Panc1 (cell line): ENCODE measurements around the gene DDX46.

Experiments used
- POLR2AphosphoS5 ChIP-seq: IDR thresholded peaks from 2 replicates; pipeline ENCODE4 v1.6.1; 2012; ENCODE audit warnings: mild to moderate bottlenecking, low read depth, low read length, moderate library complexity
- TCF7L2 ChIP-seq: IDR thresholded peaks from 2 replicates; pipeline ENCODE4 v1.6.1; 2011; ENCODE audit warnings: mild to moderate bottlenecking, low read depth, low read length, inconsistent platforms
- TF ChIP-seq, protein P1 (sequence below): fragments of 450-650 bp; IDR thresholded peaks from 2 replicates; pipeline ENCODE4 v1.5.1; 2017; ENCODE audit warnings: mild to moderate bottlenecking
- TF ChIP-seq, protein P2 (sequence below), 2 experiments: IDR thresholded peaks; 2 replicates each; pipeline ENCODE4 v1.6.1; 2011 to 2012; ENCODE audit warnings: low read depth in 2 of 2, control low read depth in 1 of 2, low read length in 1 of 2, mild to moderate bottlenecking in 1 of 2, moderate library complexity in 1 of 2; ENCODE audit not compliant: insufficient read depth in 1 of 2

DNA sequence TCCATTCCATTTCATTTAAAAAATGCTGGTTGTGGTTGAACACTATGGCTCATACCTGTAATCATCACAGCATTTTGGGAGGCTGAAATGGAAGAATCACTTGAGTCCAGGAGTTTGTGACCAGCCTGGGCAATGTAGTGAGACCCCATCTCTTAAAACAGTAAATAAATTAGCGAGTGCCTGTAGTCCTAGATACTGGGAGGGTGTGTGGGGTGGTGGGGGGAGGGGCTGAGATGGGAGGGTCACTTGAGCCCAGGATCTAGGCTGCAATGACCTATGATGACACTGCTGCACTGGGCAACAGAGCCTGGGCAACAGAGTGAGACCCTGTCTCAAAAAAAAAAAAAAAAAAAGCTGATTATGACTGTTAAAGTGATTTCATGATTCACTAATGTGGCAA is 29.1 kb downstream of the DDX46 start:
- TF ChIP-seq, protein P1, sequence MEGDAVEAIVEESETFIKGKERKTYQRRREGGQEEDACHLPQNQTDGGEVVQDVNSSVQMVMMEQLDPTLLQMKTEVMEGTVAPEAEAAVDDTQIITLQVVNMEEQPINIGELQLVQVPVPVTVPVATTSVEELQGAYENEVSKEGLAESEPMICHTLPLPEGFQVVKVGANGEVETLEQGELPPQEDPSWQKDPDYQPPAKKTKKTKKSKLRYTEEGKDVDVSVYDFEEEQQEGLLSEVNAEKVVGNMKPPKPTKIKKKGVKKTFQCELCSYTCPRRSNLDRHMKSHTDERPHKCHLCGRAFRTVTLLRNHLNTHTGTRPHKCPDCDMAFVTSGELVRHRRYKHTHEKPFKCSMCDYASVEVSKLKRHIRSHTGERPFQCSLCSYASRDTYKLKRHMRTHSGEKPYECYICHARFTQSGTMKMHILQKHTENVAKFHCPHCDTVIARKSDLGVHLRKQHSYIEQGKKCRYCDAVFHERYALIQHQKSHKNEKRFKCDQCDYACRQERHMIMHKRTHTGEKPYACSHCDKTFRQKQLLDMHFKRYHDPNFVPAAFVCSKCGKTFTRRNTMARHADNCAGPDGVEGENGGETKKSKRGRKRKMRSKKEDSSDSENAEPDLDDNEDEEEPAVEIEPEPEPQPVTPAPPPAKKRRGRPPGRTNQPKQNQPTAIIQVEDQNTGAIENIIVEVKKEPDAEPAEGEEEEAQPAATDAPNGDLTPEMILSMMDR: no peak
- TF ChIP-seq POLR2AphosphoS5 (no peak), TCF7L2 (no peak)
- TF ChIP-seq, protein P2, sequence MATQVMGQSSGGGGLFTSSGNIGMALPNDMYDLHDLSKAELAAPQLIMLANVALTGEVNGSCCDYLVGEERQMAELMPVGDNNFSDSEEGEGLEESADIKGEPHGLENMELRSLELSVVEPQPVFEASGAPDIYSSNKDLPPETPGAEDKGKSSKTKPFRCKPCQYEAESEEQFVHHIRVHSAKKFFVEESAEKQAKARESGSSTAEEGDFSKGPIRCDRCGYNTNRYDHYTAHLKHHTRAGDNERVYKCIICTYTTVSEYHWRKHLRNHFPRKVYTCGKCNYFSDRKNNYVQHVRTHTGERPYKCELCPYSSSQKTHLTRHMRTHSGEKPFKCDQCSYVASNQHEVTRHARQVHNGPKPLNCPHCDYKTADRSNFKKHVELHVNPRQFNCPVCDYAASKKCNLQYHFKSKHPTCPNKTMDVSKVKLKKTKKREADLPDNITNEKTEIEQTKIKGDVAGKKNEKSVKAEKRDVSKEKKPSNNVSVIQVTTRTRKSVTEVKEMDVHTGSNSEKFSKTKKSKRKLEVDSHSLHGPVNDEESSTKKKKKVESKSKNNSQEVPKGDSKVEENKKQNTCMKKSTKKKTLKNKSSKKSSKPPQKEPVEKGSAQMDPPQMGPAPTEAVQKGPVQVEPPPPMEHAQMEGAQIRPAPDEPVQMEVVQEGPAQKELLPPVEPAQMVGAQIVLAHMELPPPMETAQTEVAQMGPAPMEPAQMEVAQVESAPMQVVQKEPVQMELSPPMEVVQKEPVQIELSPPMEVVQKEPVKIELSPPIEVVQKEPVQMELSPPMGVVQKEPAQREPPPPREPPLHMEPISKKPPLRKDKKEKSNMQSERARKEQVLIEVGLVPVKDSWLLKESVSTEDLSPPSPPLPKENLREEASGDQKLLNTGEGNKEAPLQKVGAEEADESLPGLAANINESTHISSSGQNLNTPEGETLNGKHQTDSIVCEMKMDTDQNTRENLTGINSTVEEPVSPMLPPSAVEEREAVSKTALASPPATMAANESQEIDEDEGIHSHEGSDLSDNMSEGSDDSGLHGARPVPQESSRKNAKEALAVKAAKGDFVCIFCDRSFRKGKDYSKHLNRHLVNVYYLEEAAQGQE (IDR thresholded peaks at IDR 0.05; ENCODE audit: insufficient read depth in 1 of 2, low read depth in 2 of 2, low read length in 1 of 2): no peak
